Jurkat, Clone E6-1 (cell line): Measurements from ENCODE around the gene NBPF11.
A peak's percentile ranks its signal among the peaks of the same experiment; 100 is the strongest.
"Not testable (repeated sequence)": the region's sequence is repeated elsewhere in the genome, so short reads cannot be mapped to it uniquely, and the experiment has no call there.

Source experiments
- DNase-seq: peaks from one replicate; pipeline ENCODE4 v3.0.0-alpha.2; 2011; ENCODE audit warnings: low read depth, low spot score
- H3K4me3 ChIP-seq: 2 replicates; pipeline ENCODE4 v1.5.1; 2011; ENCODE audit warnings: mild to moderate bottlenecking, low read length, control low read depth, moderate library complexity

The NBPF11 gene

DNA sequence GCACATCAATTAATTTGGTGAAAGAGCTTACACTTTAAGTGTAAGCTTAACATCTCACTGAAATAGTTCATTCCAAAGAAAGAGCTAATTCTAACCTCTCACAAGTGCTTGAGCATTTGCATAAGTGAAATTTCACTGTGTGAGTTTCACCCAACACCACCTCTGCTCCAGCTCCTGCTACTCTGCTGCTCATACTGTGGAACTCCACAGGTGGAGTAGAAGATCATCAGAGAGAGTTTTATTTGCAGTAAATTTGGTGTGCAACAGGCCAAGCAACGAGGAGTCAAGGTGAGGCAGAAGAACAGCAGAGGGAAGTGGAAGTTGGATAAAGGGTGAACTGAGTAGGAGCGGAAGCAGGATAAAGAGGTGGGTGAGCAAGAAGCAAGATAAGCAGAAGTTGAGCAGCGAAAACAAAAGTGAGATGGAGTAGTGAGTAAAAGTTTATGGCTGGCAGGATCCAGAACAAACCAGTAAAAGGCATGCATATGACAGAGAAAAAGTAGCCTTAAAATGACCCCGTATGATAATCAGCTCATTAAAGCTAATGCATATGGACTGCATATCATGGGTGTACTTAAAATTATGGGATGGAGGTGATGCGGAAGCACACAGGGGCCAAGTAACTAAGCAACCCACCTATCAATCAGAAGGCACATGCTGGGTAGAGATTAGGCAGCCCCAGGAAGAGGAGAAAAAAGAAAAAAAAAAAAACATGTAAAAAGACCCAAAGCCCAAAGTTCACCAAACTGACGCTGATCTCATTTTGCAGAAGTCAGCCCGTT lies 3.6 kb upstream of the NBPF11 start:
- not testable (repeated sequence) for DNase-seq, H3K4me3 ChIP-seq

DNA sequence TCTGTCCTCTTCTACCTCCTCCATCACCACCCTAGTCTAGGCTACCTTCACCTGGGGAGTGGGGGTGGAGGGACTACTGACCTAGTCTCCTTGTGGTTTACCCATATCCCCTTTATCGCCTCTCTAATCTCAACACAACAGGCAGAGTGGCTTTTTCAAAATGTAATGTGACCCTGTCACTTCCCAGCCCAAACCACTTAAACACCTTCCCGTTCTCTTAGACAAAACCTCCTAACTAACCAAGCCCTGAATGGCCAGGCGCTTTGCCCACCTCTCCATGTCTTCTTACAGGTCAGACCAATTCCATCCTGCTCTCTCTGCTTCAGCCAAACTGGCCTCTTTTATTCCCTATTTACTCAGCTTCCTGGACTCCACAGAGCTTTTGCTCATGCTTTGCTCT lies 714 bp upstream of the NBPF11 start:
- not testable (repeated sequence) for DNase-seq

DNA sequence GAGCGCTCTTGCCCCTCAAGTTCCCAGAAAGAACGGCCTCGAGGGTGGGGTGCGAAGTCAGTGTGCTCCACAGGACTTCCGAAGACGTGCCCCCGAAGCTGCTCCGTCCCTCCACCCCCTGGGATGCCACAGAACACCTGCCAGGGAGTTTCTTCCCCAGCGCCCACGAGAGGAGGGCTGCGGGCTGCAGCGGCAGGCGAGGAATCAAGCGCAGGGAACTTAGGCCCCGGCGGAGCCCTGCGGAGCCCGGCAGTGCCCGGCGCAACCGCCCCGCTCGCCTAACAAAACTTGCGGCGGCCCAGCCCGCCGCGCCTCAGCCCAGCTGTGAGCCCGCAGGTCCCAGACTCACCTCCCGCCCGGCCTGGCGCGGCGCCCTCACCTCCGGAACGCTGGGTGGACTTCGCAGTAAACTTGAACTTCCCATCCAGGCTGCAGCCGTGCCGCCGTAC lies 686 bp downstream of the NBPF11 start:
- DNase-seq: not testable (repeated sequence)

More for the DNA sequence above, 714 bp upstream of the NBPF11 start:
- not testable (repeated sequence) for H3K4me3 ChIP-seq

DNA sequence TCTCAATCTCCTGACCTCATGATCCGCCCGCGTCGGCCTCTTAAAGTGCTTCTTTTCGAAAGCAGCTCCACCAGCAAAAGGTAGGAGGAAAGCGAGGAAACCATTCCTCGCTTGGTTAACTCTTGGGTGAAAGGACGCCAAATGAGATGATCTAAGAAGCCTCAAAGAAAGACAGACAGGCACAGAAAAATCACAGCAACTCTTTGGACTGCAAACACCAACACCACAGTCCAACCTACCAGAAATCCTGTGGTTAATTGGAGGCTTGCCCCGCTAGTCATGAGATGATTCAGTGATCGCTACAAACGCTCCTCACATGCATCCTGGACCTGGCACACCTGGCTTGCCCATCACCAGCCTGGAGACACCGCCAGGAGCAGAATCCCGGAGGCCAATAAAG lies 1.1 kb downstream of the NBPF11 start:
- peak overlapping the region; percentile 61 for H3K4me3 ChIP-seq
- DNase-seq: not testable (repeated sequence)

More for the DNA sequence above, 686 bp downstream of the NBPF11 start:
- peak overlapping the region; percentile 61 for H3K4me3 ChIP-seq

DNA sequence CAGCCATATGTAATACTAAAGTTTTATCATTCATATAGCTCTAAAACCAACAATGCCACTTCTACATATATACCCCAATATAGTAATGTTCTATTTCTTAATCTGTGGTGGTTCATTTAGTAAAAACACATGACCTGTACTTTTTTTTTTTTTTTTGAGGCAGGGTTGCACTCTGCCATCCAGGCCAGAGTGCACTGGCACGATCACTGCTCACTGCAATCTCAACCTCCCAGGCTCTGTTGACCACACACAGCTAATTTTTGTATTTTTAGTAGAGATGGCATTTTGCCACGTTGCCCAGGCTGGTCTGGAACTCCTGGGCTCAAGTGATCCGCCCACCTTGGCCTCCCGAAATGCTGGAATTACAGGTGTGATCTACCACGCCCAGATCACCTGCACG lies 2.1 kb downstream of the NBPF11 start:
- DNase-seq, H3K4me3 ChIP-seq: not testable (repeated sequence)

DNA sequence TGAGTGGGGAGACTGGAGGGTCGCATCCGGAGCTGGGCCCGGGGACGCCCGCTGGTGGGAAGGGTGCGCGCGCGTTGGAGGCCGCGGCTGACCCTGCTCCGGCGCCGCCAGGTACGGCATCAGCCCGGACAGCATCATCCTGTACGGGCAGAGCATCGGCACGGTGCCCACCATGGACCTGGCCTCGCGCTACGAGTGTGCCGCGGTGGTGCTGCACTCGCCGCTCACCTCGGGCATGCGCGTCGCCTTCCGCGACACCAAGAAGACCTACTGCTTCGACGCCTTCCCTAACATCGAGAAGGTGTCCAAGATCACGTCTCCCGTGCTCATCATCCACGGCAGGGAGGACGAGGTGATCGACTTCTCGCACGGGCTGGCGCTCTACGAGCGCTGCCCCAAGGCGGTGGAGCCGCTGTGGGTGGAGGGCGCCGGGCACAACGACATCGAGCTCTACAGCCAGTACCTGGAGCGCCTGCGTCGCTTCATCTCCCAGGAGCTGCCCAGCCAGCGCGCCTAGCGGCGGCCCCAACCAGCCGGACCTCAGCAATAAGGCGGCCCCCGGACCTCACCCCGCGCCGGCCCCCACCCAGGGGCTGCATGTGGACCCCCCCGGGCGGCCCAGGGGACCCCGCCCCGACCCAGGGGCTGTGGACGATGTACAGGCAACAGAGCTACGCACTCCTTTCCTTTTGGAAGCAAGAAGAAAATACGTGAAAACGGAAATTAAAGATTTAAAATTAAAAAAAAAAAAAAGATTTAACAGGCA lies 2.8 kb downstream of the NBPF11 start:
- H3K4me3 ChIP-seq, DNase-seq: not testable (repeated sequence)

DNA sequence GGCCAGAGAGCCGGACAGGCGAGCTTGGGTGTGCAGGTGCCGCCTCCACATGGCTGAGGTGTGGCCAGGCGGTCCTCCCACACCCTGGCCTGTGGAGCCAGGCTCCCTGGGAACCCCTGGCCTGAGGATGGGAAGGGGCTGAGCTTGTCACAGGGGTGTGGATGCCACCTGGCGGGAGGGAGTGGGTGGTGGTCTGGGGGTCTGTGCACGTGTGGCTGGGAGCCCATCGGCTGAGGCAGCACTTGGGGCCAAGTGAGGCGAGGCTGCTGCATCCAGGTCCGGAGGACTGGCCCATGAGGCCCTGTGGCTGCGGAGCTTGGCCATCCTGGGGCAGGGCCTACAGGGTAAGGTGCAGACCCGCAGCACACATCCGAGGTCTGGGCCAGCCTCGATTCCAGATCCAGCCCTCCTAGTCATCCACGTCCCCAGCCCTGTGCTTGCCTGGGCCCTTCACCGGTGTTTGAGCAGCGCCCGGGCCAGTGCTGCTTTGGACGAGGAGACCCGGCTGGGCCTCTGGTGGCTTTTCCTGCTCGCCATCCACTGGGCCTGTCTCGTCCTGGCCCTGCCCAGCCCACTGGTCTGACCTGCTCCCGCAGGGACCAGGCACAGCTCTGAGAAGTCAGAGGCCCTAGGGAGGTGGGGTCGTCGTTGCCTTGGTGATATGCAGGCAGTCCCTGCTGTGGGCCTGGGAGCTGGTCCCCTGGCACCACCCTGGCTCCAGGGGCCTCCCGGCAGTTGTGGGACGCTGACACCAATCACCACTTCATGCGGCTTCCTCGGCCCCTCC lies 4.8 kb downstream of the NBPF11 start:
- not testable (repeated sequence) for H3K4me3 ChIP-seq, DNase-seq

DNA sequence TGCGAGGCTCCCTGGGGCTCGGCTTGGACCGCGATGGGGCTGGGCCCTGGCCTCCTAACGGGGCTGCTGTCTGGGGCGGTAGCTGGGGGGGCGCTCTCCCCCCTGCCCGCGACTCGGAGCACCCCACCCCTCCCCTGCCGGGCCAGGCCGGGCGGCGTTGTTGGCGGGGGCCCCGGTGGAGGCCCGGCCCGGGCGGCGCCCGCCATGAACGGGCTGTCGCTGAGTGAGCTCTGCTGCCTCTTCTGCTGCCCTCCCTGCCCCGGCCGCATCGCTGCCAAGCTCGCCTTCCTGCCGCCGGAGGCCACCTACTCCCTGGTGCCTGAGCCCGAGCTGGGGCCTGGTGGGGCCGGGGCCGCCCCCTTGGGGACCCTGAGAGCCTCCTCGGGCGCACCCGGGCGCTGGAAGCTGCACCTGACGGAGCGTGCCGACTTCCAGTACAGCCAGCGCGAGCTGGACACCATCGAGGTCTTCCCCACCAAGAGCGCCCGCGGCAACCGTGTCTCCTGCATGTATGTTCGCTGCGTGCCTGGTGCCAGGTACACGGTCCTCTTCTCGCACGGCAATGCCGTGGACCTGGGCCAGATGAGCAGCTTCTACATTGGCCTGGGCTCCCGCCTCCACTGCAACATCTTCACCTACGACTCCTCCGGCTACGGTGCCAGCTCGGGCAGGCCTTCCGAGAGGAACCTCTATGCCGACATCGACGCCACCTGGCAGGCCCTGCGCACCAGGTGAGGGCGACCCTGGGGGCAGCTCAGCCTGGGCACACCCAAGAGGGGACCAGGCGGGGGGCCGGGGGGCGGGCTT lies 5.7 kb downstream of the NBPF11 start:
- H3K4me3 ChIP-seq, DNase-seq: not testable (repeated sequence)

DNA sequence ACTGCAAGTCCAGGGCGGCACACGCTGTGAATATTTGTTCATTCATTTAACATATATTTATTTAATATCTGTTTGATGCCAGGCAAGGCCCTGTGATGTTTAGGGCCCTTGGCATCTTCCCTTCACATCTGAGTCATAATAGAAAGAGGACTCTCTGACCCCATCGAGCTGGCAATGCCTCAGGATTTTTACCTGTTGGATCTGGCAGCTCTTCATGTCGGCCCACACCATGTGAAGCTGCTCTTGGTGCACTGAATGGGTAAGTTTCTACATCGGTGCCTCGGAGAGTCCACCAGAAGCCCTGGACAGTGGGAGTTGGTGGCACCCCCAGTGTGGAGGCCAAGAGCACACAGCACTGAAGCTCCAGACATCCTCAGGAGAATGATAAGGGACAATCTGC lies 8.9 kb downstream of the NBPF11 start:
- DNase-seq, H3K4me3 ChIP-seq: not testable (repeated sequence)

DNA sequence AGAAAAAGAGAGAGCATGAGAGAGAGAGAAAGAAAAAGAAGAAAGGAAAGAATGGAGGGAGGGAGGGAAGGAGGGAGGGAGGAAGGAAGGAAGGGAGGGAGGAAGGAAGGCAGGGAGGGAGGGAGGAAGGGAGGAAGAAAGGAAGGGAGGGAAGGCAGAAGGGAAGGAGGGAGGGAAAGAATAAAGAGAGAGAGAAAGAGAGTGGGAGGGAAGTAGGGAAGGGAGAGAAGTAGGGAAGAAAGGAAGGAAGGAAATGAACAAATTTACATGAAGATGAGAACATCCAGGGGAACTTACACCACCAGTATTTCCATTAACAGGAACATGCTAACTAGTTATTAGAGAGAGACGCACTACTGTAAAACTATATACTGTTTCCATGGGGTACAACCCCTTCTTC lies 10.1 kb downstream of the NBPF11 start:
- H3K4me3 ChIP-seq, DNase-seq: not testable (repeated sequence)

DNA sequence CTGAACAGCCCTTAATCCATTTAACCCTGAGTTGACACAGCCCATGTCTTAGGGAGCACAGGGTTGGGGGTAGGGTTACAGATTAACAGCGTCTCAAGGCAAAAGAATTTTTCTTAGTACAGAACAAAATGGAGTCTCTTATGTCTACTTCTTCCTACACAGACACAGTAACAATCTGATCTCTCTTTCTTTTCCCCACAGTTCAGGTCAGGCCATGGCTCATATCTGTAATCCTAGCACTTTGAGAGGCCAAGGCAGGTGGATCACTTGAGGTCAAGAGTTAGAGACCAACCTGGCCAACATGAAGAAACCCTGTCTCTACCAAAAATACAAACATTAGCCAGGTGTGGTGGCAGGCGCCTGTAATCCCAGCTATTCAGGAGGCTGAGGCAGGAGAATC lies 13.5 kb downstream of the NBPF11 start:
- DNase-seq, H3K4me3 ChIP-seq: not testable (repeated sequence)

DNA sequence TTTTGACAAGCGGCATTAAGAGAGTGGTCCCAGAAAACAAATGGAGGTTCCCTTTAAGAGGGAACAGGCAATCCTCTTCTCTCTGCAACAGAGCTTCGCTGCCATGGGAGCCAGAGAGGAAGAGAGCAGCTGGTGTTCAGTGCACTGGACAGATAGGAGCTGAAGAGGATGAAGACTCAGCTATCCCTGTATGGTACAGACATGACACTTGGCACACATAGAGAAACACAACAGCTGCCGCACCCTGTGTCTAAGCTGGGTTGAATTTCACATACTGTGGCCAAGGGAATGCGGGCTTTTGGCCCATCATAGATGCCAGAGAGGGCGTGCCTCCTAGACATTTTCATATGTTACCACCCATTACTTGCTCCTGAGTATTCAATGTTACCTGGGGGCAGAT lies 29.7 kb downstream of the NBPF11 start:
- not testable (repeated sequence) for DNase-seq, H3K4me3 ChIP-seq

DNA sequence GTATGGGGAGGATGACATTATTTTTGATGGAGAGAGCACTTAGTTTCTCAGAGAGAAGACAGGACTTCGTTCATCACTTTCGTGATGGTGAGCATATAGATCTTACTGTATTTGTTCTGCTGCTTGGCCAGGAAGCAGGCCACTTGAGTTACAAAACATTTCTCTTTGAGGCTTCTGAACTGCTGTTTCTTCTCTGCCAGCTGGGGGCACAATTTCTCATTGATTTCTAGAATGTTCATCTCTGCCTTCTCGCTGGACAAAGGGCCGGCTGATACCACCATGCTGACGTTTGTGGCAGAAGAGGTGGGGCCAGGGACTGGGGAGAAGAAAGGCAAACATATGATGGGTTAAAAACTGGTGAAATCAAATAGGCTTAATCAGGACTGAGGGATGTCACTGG lies 31.7 kb downstream of the NBPF11 start:
- DNase-seq, H3K4me3 ChIP-seq: not testable (repeated sequence)

DNA sequence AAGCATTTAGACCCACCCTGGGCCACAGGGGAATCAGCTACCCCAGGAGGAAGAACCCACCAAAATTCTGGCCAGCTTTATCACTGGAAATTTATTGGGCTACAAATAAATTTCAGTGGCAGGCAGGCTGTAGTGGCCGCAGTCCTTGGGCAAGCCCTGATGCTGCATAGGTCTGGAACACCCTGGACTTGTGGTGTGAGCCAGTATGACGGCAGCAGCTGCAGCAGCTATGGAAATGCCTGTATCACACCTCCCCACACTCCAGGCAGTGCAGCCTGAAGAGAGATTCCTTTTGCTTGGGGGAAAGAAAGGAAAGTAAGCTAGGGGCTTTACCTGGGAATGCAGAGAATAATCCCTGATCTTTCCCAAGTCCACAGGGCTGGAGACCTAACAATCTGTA lies 56.3 kb downstream of the NBPF11 start:
- not testable (repeated sequence) for H3K4me3 ChIP-seq, DNase-seq

DNA sequence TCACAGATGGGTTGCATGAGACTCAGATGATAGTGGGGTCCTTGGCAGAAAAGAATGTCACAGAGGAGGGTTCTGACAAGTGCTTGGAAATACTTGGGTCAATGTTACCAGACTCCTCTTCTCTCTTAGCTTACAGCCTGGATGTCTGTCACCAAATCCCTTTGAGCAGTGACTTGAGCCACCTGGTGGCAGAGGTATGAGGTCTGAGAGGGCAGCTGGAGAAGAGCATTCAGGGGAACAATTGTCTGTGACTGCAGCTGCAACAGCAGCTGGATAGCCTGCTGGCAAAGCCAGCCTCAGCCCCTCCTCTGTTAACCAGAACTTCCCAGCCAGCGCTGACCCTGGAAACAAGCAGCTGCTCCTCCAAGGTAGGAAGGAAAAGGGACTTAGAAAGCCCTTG lies 65.9 kb downstream of the NBPF11 start:
- H3K4me3 ChIP-seq, DNase-seq: not testable (repeated sequence)

DNA sequence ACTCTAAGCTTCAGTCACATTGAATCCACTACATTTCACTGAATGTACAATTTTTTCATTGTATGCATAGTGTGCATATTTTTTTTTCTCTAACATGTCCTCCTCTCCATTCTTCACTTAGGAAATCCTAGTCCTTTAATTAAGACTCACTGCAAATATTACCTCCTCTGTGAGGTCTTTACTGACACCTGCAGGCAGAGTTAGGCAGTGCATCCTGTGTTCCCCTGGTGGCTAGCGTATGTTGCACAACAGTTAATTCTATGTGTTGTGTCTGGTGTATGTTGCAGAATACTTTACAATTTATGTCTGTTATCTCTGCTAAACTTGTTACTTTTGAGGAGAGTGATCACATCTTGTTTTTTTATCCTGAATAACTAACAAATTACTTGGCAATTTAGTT lies 70.9 kb downstream of the NBPF11 start:
- not testable (repeated sequence) for DNase-seq, H3K4me3 ChIP-seq

DNA sequence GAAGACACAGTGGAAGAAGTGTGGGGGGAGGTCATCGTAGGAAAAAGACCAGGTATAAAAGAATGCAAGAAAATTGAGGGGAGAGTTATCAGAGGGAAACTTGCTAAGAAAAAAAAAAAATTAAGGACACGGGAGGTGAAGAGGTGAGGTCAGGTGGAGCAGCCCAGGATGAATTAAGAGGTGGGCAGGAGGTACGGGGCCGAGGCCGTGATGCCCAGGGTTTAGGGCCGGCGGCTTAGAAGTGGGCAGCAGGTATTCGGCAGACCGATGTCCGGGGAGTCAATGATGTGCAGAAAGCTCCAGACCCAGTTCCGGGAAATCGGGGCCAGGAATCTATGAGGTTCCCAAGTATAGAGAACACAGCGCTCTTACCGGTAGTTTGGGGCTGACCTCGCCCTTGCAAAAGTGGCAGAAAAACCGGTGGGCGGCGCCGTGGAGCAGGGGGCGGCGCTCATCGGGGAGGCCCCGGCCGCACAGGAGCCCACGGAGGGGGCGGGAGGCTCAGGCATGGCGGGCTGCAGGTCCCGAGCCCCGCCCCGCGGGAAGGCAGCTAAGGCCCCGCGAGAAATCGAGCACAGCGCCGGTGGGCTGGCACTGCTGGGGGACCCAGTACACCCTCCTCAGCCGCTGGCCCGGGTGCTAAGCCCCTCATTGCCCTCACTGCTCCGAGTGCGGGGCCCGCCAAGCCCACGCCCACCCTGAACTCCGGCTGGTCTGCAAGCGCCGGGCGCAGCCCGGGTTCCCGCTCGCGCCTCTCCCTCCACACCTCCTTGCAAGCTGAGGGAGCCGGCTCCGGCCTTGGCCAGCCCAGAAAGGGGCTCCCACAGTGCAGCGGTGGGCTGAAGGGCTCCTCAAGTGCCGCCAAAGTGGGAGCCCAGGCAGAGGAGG lies 73.2 kb downstream of the NBPF11 start:
- not testable (repeated sequence) for DNase-seq

DNA sequence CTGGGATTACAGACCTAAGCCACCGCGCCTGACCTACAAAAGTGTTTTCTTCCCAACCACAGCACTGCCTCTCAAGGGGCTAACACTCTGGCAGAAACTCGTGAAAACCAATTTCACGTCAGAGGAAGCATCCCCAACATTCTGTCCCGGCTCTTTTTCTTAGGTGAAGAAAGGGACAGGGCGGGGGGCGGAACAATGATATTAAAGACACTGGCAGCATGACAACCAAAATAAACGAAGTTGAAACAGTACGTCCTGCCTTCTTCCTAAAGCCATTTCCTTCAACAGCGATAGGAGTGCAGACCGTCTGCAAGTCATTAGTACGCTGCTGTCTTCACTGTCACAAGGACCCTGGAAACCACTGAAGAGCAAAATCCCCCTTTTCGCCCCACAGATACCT lies 74.0 kb downstream of the NBPF11 start:
- H3K4me3 ChIP-seq, DNase-seq: not testable (repeated sequence)

More for the DNA sequence above, 73.2 kb downstream of the NBPF11 start:
- not testable (repeated sequence) for H3K4me3 ChIP-seq
